Measurements from ENCODE around the gene IL7R.

GRCh38 chr5:35856765-35857351, at the start of gene IL7R:
- TF ChIP-seq, protein P1, sequence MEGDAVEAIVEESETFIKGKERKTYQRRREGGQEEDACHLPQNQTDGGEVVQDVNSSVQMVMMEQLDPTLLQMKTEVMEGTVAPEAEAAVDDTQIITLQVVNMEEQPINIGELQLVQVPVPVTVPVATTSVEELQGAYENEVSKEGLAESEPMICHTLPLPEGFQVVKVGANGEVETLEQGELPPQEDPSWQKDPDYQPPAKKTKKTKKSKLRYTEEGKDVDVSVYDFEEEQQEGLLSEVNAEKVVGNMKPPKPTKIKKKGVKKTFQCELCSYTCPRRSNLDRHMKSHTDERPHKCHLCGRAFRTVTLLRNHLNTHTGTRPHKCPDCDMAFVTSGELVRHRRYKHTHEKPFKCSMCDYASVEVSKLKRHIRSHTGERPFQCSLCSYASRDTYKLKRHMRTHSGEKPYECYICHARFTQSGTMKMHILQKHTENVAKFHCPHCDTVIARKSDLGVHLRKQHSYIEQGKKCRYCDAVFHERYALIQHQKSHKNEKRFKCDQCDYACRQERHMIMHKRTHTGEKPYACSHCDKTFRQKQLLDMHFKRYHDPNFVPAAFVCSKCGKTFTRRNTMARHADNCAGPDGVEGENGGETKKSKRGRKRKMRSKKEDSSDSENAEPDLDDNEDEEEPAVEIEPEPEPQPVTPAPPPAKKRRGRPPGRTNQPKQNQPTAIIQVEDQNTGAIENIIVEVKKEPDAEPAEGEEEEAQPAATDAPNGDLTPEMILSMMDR (IDR thresholded peaks at IDR 0.05; ENCODE audit: extremely low read depth in 1 of 2, insufficient read depth in 1 of 2, low read depth in 1 of 2, low read length in 2 of 2) = no peak
- TF ChIP-seq POLR2AphosphoS5 (IDR thresholded peaks at IDR 0.05; ENCODE audit: insufficient read depth, low read depth, low read length) = no peak
- no peak for TF ChIP-seq POLR2A (IDR thresholded peaks at IDR 0.05; ENCODE audit: low read depth, low read length)
- no peak for TF ChIP-seq MYC (IDR thresholded peaks at IDR 0.05; ENCODE audit: low read depth, low read length)
- no peak for TF ChIP-seq FOS (IDR thresholded peaks at IDR 0.05; ENCODE audit: borderline replicate concordance, insufficient read depth, low read length)

All from endothelial cell of umbilical vein (primary cell).